Measurements from ENCODE around the gene CHCHD3. TPM values are rescaled to one million over a fixed set of nuclear protein-coding genes. Genes with fewer than 3 reads are reported as not detected.

Gene CHCHD3
- total RNA-seq, 4 donors from 2014 or later, result 66.0 to 79.1 (median 70.0) TPM

GRCh38 chr7:132865366-132866143 lies 216.3 kb downstream of the CHCHD3 start:
- Histone ChIP-seq H3K4me1 (peaks cover 11 to 19% of the 10 kb centered on the region in 2 donors), H3K4me3 (replicated peaks in 1 of 3) (no peak overlapping the region), H3K36me3 (no peaks in the 10 kb centered on the region), H3K27ac (peak overlapping the region; percentile 47 to 75 (median 61)), H3K27me3 (no peaks in the 10 kb centered on the region), H3K9me3 (no peaks in the 10 kb centered on the region)
- 26 to 36% methylated on average over 11 of the region's 11 CpGs for WGBS, 2 donors
- TF ChIP-seq POLR2A (IDR thresholded peaks at IDR 0.05) (no peak), CTCF (IDR thresholded peaks at IDR 0.05) (no peak)
- DNase-seq, result peak; percentile 67 to 73
- intact Hi-C loops (cut with DNase I), result no loop called here

GRCh38 chr7:132861940-132862554 lies 219.8 kb downstream of the CHCHD3 start:
- no peak for TF ChIP-seq CTCF (IDR thresholded peaks at IDR 0.05)
- no peak for TF ChIP-seq POLR2A (IDR thresholded peaks at IDR 0.05)
- no peaks in the 10 kb centered on the region for H3K27me3 ChIP-seq
- H3K27ac ChIP-seq, result no peak overlapping the region
- WGBS, 2 donors, result 96% methylated on average over 4 of the region's 4 CpGs
- no peak for DNase-seq
- no peaks in the 10 kb centered on the region for H3K36me3 ChIP-seq
- H3K4me3 ChIP-seq (replicated peaks in 1 of 3), result no peak overlapping the region
- H3K9me3 ChIP-seq, result no peaks in the 10 kb centered on the region
- peaks cover 11 to 19% of the 10 kb centered on the region in 2 donors for H3K4me1 ChIP-seq
- intact Hi-C loops (cut with DNase I), result no loop called here

- no peak for TF ChIP-seq CTCF (IDR thresholded peaks at IDR 0.05)
- no peak for TF ChIP-seq POLR2A (IDR thresholded peaks at IDR 0.05)
- intact Hi-C loops (cut with DNase I), result no loop called here
- Histone ChIP-seq H3K4me1 (peaks cover 7 to 15% of the 10 kb centered on the region in 2 donors), H3K9me3 (no peaks in the 10 kb centered on the region), H3K36me3 (no peaks in the 10 kb centered on the region), H3K27me3 (no peaks in the 10 kb centered on the region), H3K4me3 (replicated peaks in 1 of 3) (no peak overlapping the region), H3K27ac (no peak overlapping the region)
- 92% methylated on average over 3 of the region's 3 CpGs for WGBS, 2 donors
- DNase-seq, result no peak
These were observed 220.5 kb downstream of the CHCHD3 start for GRCh38 chr7:132861424-132861823.

GRCh38 chr7:132859199-132859598 lies 222.7 kb downstream of the CHCHD3 start:
- no peaks in the 10 kb centered on the region for H3K27me3 ChIP-seq
- DNase-seq, result no peak
- no peaks in the 10 kb centered on the region for H3K36me3 ChIP-seq
- no peak overlapping the region for H3K27ac ChIP-seq
- TF ChIP-seq CTCF (IDR thresholded peaks at IDR 0.05) (no peak), POLR2A (IDR thresholded peaks at IDR 0.05) (no peak)
- intact Hi-C loops (cut with DNase I), result no loop called here
- WGBS, 2 donors, result 65 to 81% methylated on average over 1 of the region's 1 CpG
- no peaks in the 10 kb centered on the region for H3K4me1 ChIP-seq
- no peak overlapping the region for H3K4me3 ChIP-seq (replicated peaks in 1 of 3)
- H3K9me3 ChIP-seq, result no peaks in the 10 kb centered on the region

GRCh38 chr7:132858760-132859159 lies 223.1 kb downstream of the CHCHD3 start:
- TF ChIP-seq CTCF (IDR thresholded peaks at IDR 0.05) (no peak), POLR2A (IDR thresholded peaks at IDR 0.05) (no peak)
- Histone ChIP-seq H3K4me1 (no peaks in the 10 kb centered on the region), H3K27me3 (no peaks in the 10 kb centered on the region), H3K9me3 (no peaks in the 10 kb centered on the region), H3K27ac (no peak overlapping the region), H3K36me3 (no peaks in the 10 kb centered on the region), H3K4me3 (replicated peaks in 1 of 3) (no peak overlapping the region)
- intact Hi-C loops (cut with DNase I), result no loop called here
- WGBS, 2 donors, result 97 to 98% methylated on average over 4 of the region's 4 CpGs
- DNase-seq, result no peak

Measured in thyroid gland (tissue), 4 donors.